ENCODE results near the gene PARS2. TPM values are rescaled to one million over a fixed set of nuclear protein-coding genes. Genes with fewer than 3 reads are reported as not detected.

The PARS2 gene
- total and polyA plus RNA-seq, 12 donors: 1.2 to 16.1 (median 7.5) TPM

DNA sequence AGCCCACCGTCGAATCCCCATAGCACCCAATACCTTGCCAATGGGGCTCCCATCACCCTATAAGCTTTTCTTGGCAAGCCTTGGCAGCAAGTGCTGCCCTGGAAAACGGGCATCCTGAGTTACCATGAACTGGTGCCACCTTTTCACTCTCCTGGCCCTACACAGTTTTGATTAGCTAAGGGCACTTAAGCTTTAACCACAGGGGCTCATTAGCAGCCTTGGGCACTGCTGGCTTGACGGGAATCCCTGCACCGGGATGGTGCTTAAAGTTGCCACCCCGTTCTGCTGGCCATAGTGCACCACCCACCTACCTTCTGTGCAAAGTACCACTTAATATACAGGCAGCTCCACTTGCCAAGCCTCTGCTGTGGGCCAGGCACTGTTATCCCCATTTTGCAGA, 13.7 kb downstream of the PARS2 start:
- H3K27ac ChIP-seq: no peak overlapping the region
- H3K36me3 ChIP-seq (replicated peaks in 1 of 2): no peaks in the 10 kb centered on the region
- no peak for DNase-seq
- no peak for TF ChIP-seq POLR2A (IDR thresholded peaks at IDR 0.05)
- TF ChIP-seq, protein P1, sequence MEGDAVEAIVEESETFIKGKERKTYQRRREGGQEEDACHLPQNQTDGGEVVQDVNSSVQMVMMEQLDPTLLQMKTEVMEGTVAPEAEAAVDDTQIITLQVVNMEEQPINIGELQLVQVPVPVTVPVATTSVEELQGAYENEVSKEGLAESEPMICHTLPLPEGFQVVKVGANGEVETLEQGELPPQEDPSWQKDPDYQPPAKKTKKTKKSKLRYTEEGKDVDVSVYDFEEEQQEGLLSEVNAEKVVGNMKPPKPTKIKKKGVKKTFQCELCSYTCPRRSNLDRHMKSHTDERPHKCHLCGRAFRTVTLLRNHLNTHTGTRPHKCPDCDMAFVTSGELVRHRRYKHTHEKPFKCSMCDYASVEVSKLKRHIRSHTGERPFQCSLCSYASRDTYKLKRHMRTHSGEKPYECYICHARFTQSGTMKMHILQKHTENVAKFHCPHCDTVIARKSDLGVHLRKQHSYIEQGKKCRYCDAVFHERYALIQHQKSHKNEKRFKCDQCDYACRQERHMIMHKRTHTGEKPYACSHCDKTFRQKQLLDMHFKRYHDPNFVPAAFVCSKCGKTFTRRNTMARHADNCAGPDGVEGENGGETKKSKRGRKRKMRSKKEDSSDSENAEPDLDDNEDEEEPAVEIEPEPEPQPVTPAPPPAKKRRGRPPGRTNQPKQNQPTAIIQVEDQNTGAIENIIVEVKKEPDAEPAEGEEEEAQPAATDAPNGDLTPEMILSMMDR (IDR thresholded peaks at IDR 0.05): no peak
- WGBS, 4 donors: 74 to 88% (median 82%) methylated on average over 5 to 6 of the region's 6 CpGs
- intact Hi-C loops (cut with DNase I): no loop called here
- no peaks in the 10 kb centered on the region for H3K27me3 ChIP-seq
- no peaks in the 10 kb centered on the region for H3K4me1 ChIP-seq (replicated peaks in 1 of 2)
- H3K4me3 ChIP-seq: no peak overlapping the region
- no peaks in the 10 kb centered on the region for H3K9me3 ChIP-seq (replicated peaks in 1 of 3)

- no peak overlapping the region for H3K27ac ChIP-seq
- DNase-seq: no peak
- no peaks in the 10 kb centered on the region for H3K36me3 ChIP-seq (replicated peaks in 1 of 2)
- TF ChIP-seq, protein P1 (IDR thresholded peaks at IDR 0.05): no peak
- no peak for TF ChIP-seq POLR2A (IDR thresholded peaks at IDR 0.05)
- H3K4me1 ChIP-seq (replicated peaks in 1 of 2): no peaks in the 10 kb centered on the region
- no peaks in the 10 kb centered on the region for H3K27me3 ChIP-seq
- H3K9me3 ChIP-seq (replicated peaks in 1 of 3): no peaks in the 10 kb centered on the region
- WGBS, 4 donors: 78 to 91% (median 83%) methylated on average over 7 to 14 of the region's 14 CpGs; no CpG with 5 or more reads in 1 of the 4 donors
- intact Hi-C loops (cut with DNase I): no loop called here
- H3K4me3 ChIP-seq: no peak overlapping the region
Observed at GRCh38 chr1:54748094-54748835, 16.1 kb downstream of the PARS2 start.

GRCh38 chr1:54745864-54746263, 18.5 kb downstream of the PARS2 start:
- Histone ChIP-seq H3K9me3 (replicated peaks in 1 of 3) (no peaks in the 10 kb centered on the region), H3K4me3 (no peak overlapping the region), H3K4me1 (replicated peaks in 1 of 2) (no peaks in the 10 kb centered on the region), H3K27ac (no peak overlapping the region), H3K27me3 (no peaks in the 10 kb centered on the region), H3K36me3 (replicated peaks in 1 of 2) (peaks cover 0 to 15% of the 10 kb centered on the region in 2 donors)
- intact Hi-C loops (cut with DNase I): no loop called here
- TF ChIP-seq, protein P1 (IDR thresholded peaks at IDR 0.05): no peak
- no peak for TF ChIP-seq POLR2A (IDR thresholded peaks at IDR 0.05)
- DNase-seq: no peak
- 97 to 100% (median 99%) methylated on average over 2 to 4 of the region's 4 CpGs for WGBS, 4 donors

DNA sequence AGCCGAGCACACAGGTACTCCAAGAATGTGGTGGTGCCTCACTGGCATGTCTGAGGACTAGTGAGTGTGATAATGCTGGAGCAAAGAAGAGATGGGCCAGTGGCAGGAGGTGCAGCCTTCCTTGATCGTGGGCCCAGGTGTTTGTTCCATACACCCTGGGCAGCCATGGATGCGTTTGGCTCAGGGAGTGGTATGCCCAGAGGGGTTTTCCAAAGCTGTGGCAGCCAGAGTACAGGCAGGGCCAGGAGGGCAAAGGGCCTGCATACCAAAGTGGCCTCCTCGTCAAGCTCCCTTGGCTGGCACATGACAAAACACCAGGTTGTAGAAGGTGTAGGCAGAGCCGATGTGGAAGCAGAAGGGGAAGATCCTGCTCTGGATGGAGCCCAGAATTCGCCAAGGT, 19.0 kb downstream of the PARS2 start:
- intact Hi-C loops (cut with DNase I): no loop called here
- no peak for DNase-seq
- TF ChIP-seq, protein P1 (IDR thresholded peaks at IDR 0.05): no peak
- no peak for TF ChIP-seq POLR2A (IDR thresholded peaks at IDR 0.05)
- H3K4me1 ChIP-seq (replicated peaks in 1 of 2): no peaks in the 10 kb centered on the region
- no peaks in the 10 kb centered on the region for H3K27me3 ChIP-seq
- H3K4me3 ChIP-seq: no peak overlapping the region
- H3K27ac ChIP-seq: no peak overlapping the region
- peaks cover 0 to 21% of the 10 kb centered on the region in 2 donors for H3K36me3 ChIP-seq (replicated peaks in 1 of 2)
- WGBS, 4 donors: 89 to 96% (median 94%) methylated on average over 3 to 6 of the region's 6 CpGs
- no peaks in the 10 kb centered on the region for H3K9me3 ChIP-seq (replicated peaks in 1 of 3)
